ENCODE data around the gene FAM151A. TPM values are rescaled to one million over a fixed set of nuclear protein-coding genes. Genes with fewer than 3 reads are reported as not detected.
"Not testable (repeated sequence)": the region's sequence is repeated elsewhere in the genome, so short reads cannot be mapped to it uniquely, and the experiment has no call there.

The FAM151A gene
- total RNA-seq, 1 donor from 2014 or later = not detected

- intact Hi-C loops (cut with micrococcal nuclease) = not testable (repeated sequence)
Observed at GRCh38 chr1:54636461-54637446, 13.4 kb upstream of the FAM151A start.

GRCh38 chr1:54635804-54636203, 12.5 kb upstream of the FAM151A start:
- intact Hi-C loops (cut with micrococcal nuclease) = not testable (repeated sequence)

GRCh38 chr1:54627196-54627595, 3.9 kb upstream of the FAM151A start:
- intact Hi-C loops (cut with micrococcal nuclease) = no loop called here

- intact Hi-C loops (cut with micrococcal nuclease) = no loop called here
Observed at GRCh38 chr1:54624466-54625464, 1.4 kb upstream of the FAM151A start.

- intact Hi-C loops (cut with micrococcal nuclease) = no loop called here
Observed at GRCh38 chr1:54619749-54620148, 3.6 kb downstream of the FAM151A start.

GRCh38 chr1:54615531-54616279, 7.6 kb downstream of the FAM151A start:
- intact Hi-C loops (cut with micrococcal nuclease) = no loop called here

- intact Hi-C loops (cut with micrococcal nuclease) = no loop called here
Observed at GRCh38 chr1:54614563-54614962, 8.8 kb downstream of the FAM151A start.

- intact Hi-C loops (cut with micrococcal nuclease) = no loop called here
Observed at GRCh38 chr1:54614024-54614423, 9.3 kb downstream of the FAM151A start.

- intact Hi-C loops (cut with micrococcal nuclease) = no loop called here
Observed at GRCh38 chr1:54611621-54612020, 11.7 kb downstream of the FAM151A start.

- intact Hi-C loops (cut with micrococcal nuclease) = no loop called here
Observed at GRCh38 chr1:54610601-54611580, 12.4 kb downstream of the FAM151A start.

- intact Hi-C loops (cut with micrococcal nuclease) = no loop called here
Observed at GRCh38 chr1:54610048-54610447, 13.3 kb downstream of the FAM151A start.

- intact Hi-C loops (cut with micrococcal nuclease) = no loop called here
Observed at GRCh38 chr1:54609301-54609921, 13.9 kb downstream of the FAM151A start.

- intact Hi-C loops (cut with micrococcal nuclease) = no loop called here
Observed at GRCh38 chr1:54608566-54609230, 14.6 kb downstream of the FAM151A start.

- intact Hi-C loops (cut with micrococcal nuclease) = no loop called here
Observed at GRCh38 chr1:54607821-54608565, 15.3 kb downstream of the FAM151A start.

GRCh38 chr1:54606990-54607325, 16.4 kb downstream of the FAM151A start:
- intact Hi-C loops (cut with micrococcal nuclease) = no loop called here

GRCh38 chr1:54606096-54606989, 17.0 kb downstream of the FAM151A start:
- intact Hi-C loops (cut with micrococcal nuclease) = no loop called here
